Right cardiac atrium (tissue), 5 donors: Measurements from ENCODE around the gene NAT16. TPM values are rescaled to one million over a fixed set of nuclear protein-coding genes. Genes with fewer than 3 reads are reported as not detected.
"Not testable (repeated sequence)": the region's sequence is repeated elsewhere in the genome, so short reads cannot be mapped to it uniquely, and the experiment has no call there.

Source experiments
- ATAC-seq, 2 donors: fragments of 200-7000 bp; cut with Tn5 transposase; one replicate each; pipeline versions ENCODE4 v1.8.0 to v1.9.1; 2020; ENCODE audit warnings: moderate library complexity in 2 of 2, mild to moderate bottlenecking in 1 of 2
- DNase-seq, 3 donors: peaks; one replicate each; pipeline ENCODE4 v3.0.0-alpha.2; 2020
- H3K27ac ChIP-seq: one replicate; pipeline ENCODE4 v1.5.1; 2013; ENCODE audit warnings: mild to moderate bottlenecking, low read length, control low read depth, moderate library complexity
- H3K27me3 ChIP-seq: one replicate; pipeline ENCODE4 v1.6.1; 2013; ENCODE audit not compliant: control insufficient read depth, insufficient read depth
- H3K4me1 ChIP-seq: one replicate; pipeline ENCODE4 v1.6.1; 2013; ENCODE audit warnings: low read length; ENCODE audit not compliant: control insufficient read depth, insufficient read depth
- H3K4me3 ChIP-seq: one replicate; pipeline ENCODE4 v1.5.1; 2013; ENCODE audit warnings: low read length, control low read depth
- H3K9me3 ChIP-seq: one replicate; pipeline ENCODE4 v1.6.1; 2013; ENCODE audit warnings: low read length; ENCODE audit not compliant: control insufficient read depth
- WGBS: extraction: QIAGEN DNeasy Blood & Tissue Kit; methylation state at CpG from one replicate; pipeline ENCODE4 v1.1.7; 2013; 5-methylcytosine and 5-hydroxymethylcytosine counted together
- intact Hi-C, 4 donors: fragments of 100-400 bp; cut with DNase I; formaldehyde crosslinking; loops; one replicate each; pipeline versions ENCODE4 v1.11.0 to v1.14.0; 2022 to 2023
- polyA plus RNA-seq: library from polyadenylated mRNA; stranded (reverse); fragments of 200-250 nt; gene quantifications from one replicate; pipeline ENCODE4 v1.2.3, GENCODE V29; 2013
- total RNA-seq, 4 donors: library from RNA; stranded (reverse); fragmentation: NEBNext Ultra II Directional; extraction: Animal tissue kit (Norgen Biotek cat#: 25700); gene quantifications; one replicate each; pipeline ENCODE4 v1.2.1, GENCODE V29; 2021
- donor health status: healthy with polysubstance abuse.
- donor health status: DM: no; HTN: yes; CAD: no.
- donor health status: DM: no; HTN: no; CAD: no.
- donor health status: DM: no; HTN: yes; CAD: no; lungs with severe emphysema.
- donor health status: DM: yes; HTN: yes; CAD: no.

The NAT16 gene
- total and polyA plus RNA-seq, 5 donors, result not detected

- no peak for ATAC-seq
- WGBS, result 84% methylated on average over 15 of the region's 15 CpGs
- Histone ChIP-seq H3K4me1 (peaks cover 2% of the 10 kb centered on the region), H3K27ac (no peak overlapping the region), H3K9me3 (no peaks in the 10 kb centered on the region), H3K27me3 (no peaks in the 10 kb centered on the region), H3K4me3 (no peak overlapping the region)
- intact Hi-C loops, result loop anchor here in 1 of 4 donors (10.0 kb wide), 1 partner anchor 49 kb away; the partner anchor contains the start of gene TRIM56
- no peak for DNase-seq
These were observed 46.3 kb downstream of the NAT16 start for GRCh38 chr7:101133621-101134398.

DNA sequence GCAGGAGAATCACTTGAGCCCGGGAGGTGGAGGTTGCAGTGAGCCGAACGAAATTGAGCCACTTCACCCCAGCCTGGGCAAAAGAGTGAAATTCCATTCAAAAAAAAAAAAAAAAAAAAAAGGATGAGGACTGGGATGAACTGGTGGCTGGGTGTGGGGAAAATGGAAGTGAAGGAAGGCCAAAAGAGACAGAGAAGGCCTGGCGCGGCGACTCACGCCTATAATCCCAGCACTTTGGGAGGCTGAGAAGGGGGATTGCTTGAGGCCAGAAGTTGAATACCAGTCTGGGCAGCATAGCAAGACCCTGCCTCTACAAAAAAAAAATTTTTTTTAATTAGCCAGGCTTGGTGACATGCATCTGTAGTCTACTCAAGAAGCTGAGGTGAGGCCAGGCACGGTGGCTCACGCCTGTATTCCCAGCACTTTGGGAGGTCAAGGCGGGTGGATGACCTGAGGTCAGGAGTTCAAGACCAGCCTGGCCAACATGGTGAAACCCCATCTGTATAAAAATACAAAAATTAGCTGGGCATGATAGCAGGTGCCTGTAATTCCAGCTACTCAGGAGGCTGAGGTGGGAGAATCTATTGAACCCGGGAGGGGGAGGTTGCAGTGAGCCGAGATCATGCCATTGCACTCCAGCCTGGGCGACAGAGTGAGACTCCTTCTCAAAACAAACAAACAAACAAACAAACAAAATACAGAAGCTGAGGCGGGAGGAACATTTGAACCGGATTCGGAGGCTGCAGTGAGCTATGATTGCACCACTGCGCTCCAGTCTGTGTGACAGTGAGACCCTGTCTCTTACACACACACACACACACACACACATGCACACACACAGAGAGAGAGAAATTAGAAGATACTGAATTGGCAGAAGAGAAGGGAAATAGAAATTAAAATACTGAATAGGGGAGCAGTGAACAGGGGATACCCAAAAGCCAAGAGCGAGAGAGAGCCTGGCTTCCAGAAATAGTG lies 47.2 kb downstream of the NAT16 start:
- H3K27me3 ChIP-seq, H3K9me3 ChIP-seq, DNase-seq, H3K4me1 ChIP-seq, ATAC-seq, H3K4me3 ChIP-seq, H3K27ac ChIP-seq: not testable (repeated sequence)
- intact Hi-C loops, result loop anchor here in 1 of 4 donors (10.0 kb wide), 1 partner anchor 48 kb away; the partner anchor contains the start of gene TRIM56
- WGBS, result 87% methylated on average over 18 of the region's 18 CpGs

DNA sequence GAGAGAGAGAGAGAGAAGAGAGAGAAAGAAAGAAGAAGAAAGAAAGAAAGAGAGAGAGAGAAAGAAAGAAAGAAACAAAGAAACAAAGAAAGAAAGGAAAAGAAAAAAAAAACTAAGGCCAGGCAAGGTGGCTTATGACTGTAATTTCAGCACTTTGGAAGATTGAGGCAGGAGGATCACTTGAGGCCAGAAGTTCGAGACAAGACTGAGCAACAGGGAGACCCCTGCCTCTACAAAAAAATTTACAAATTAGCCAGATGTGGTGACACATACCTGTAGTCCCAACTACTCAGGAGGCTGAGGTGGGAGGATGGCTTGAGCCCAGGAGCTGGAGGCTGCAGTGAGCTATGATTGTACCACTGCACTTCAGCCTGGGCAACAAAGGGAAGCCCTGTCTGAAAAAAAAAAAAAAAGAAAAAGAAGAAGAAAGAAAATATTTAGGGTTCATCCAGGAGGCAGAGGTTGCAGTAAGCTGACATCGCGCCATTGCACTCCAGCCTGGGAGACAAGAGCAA lies 50.4 kb downstream of the NAT16 start:
- WGBS, result 91% methylated on average over 3 of the region's 3 CpGs
- H3K4me1 ChIP-seq, result peaks cover 6% of the 10 kb centered on the region
- intact Hi-C loops, result loop anchor here in 1 of 4 donors (10.0 kb wide), 1 partner anchor 45 kb away; the partner anchor contains the start of gene TRIM56
- H3K9me3 ChIP-seq, result no peaks in the 10 kb centered on the region
- DNase-seq, result no peak
- ATAC-seq, result no peak
- H3K27ac ChIP-seq, result no peak overlapping the region
- H3K27me3 ChIP-seq, result no peaks in the 10 kb centered on the region
- H3K4me3 ChIP-seq, result no peak overlapping the region

GRCh38 chr7:101128040-101128834 lies 51.9 kb downstream of the NAT16 start:
- Histone ChIP-seq H3K4me3 (no peak overlapping the region), H3K27ac (no peak overlapping the region), H3K27me3 (no peaks in the 10 kb centered on the region), H3K9me3 (no peaks in the 10 kb centered on the region), H3K4me1 (peaks cover 6% of the 10 kb centered on the region)
- ATAC-seq, result no peak
- no peak for DNase-seq
- WGBS, result 85% methylated on average over 14 of the region's 14 CpGs
- intact Hi-C loops, result no loop called here

DNA sequence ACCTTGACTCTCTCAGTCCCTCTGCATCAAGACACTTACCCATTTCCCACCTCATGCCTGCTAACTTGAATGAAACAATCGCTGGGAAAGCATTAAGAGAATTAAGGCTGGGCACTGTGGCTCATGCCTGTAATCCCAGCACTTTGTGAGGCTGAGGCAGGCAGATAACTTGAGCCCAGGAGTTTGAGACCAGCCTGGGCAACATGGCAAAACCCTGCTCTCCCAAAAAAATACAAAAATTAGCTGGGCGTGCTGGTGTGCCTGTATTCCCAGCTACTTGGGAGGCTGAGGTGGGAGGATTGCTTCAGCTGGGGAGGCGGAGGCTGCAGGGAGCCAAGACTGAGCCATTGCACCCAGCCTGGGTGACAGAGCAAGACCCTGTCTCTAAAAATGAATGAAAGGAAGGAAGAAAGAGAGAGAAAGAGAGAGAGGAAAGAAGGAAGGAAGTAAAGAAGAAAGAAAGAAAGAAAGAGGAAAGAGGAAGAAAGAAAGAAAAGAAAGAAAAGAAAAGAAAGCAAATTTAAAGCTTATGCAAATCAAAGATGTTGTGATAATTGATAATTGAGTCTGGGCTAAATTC lies 52.5 kb downstream of the NAT16 start:
- H3K4me3 ChIP-seq, result peak overlapping the region; percentile 31
- ATAC-seq (no peak), DNase-seq (no peak)
- no peaks in the 10 kb centered on the region for H3K9me3 ChIP-seq
- intact Hi-C loops, result no loop called here
- H3K27me3 ChIP-seq, result no peaks in the 10 kb centered on the region
- 77% methylated on average over 3 of the region's 3 CpGs for WGBS
- no peak overlapping the region for H3K27ac ChIP-seq
- peaks cover 6% of the 10 kb centered on the region for H3K4me1 ChIP-seq

GRCh38 chr7:101126651-101127459 lies 53.2 kb downstream of the NAT16 start, which contains the start of gene SERPINE1:
SERPINE1 (plus strand) TSS chr7:101127104; CDS start chr7:101128394, 1,290 bp downstream.
- Histone ChIP-seq H3K27me3 (no peaks in the 10 kb centered on the region), H3K27ac (peak within 1 kb of the TSS; percentile 66), H3K9me3 (no peaks in the 10 kb centered on the region), H3K4me3 (peak within 1 kb of the TSS; percentile 31), H3K4me1 (peaks cover 6% of the 10 kb centered on the region)
- WGBS, result 3% methylated on average over 22 of the region's 22 CpGs
- ATAC-seq, result peak; percentile 86 to 90
- intact Hi-C loops, result no loop called here
- DNase-seq, result peak; percentile 92 to 93 (median 92)

DNA sequence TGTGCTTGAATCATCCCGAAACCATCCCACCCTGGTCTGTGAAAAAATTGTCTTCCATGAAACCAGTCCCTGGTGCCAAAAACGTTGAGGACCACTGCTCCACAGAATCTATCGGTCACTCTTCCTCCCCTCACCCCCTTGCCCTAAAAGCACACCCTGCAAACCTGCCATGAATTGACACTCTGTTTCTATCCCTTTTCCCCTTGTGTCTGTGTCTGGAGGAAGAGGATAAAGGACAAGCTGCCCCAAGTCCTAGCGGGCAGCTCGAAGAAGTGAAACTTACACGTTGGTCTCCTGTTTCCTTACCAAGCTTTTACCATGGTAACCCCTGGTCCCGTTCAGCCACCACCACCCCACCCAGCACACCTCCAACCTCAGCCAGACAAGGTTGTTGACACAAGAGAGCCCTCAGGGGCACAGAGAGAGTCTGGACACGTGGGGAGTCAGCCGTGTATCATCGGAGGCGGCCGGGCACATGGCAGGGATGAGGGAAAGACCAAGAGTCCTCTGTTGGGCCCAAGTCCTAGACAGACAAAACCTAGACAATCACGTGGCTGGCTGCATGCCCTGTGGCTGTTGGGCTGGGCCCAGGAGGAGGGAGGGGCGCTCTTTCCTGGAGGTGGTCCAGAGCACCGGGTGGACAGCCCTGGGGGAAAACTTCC lies 54.0 kb downstream of the NAT16 start:
- H3K4me1 ChIP-seq, result peaks cover 6% of the 10 kb centered on the region
- no peak overlapping the region for H3K4me3 ChIP-seq
- peak; percentile 56 to 72 for ATAC-seq
- intact Hi-C loops, result no loop called here
- H3K9me3 ChIP-seq, result no peaks in the 10 kb centered on the region
- H3K27ac ChIP-seq, result peak overlapping the region; percentile 66
- WGBS, result 28% methylated on average over 15 of the region's 15 CpGs
- peak; percentile 84 to 90 (median 89) for DNase-seq
- H3K27me3 ChIP-seq, result no peaks in the 10 kb centered on the region

DNA sequence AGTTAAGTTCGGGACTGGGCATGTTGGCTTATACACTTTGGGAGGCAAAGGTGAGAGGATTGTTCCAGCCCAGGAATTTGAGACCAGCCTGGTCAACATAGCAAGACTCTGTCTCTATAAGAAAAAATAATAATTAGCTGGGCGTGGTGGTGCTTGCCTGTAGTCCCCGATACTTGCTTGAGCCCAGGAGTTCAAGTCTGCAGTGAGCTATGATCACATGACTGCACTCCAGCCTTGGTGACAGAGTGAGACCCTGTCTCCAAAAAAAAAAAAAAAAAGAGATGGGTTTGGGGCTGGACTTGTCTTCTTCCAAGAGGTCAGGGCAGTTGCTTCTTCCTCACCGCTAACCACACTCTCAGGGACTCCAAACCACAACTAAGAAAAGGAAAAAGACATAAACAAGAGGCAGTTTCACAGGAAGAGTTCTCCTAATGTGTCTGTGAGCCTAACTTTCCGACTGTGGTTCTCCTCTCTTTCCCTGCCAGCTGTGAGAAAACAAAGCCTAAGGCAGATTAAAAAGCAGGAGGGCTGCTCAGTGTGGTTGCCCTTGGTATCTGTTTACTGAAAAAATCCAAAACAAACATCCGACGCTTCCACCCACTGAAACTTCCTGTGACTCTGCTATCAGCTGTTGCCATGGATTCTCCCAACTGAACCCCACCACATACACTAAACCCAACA lies 55.6 kb downstream of the NAT16 start:
- DNase-seq (no peak), ATAC-seq (peak in 1 of 2 donors; percentile 1)
- Histone ChIP-seq H3K9me3 (no peaks in the 10 kb centered on the region), H3K4me1 (peaks cover 6% of the 10 kb centered on the region), H3K27me3 (no peaks in the 10 kb centered on the region), H3K4me3 (no peak overlapping the region), H3K27ac (no peak overlapping the region)
- 33% methylated on average over 7 of the region's 7 CpGs for WGBS
- intact Hi-C loops, result no loop called here

GRCh38 chr7:101123703-101124068 lies 56.4 kb downstream of the NAT16 start:
- no peak overlapping the region for H3K27ac ChIP-seq
- peaks cover 6% of the 10 kb centered on the region for H3K4me1 ChIP-seq
- intact Hi-C loops, result no loop called here
- 79% methylated on average over 3 of the region's 3 CpGs for WGBS
- DNase-seq (no peak), ATAC-seq (no peak)
- H3K4me3 ChIP-seq, result no peak overlapping the region
- H3K27me3 ChIP-seq, result no peaks in the 10 kb centered on the region
- no peaks in the 10 kb centered on the region for H3K9me3 ChIP-seq
